HepG2 (cell line): ENCODE results near the gene NAP1L1. TPM values are rescaled to one million over a fixed set of nuclear protein-coding genes. Genes with fewer than 3 reads are reported as not detected.

Experiments used
- ARNT ChIP-seq: fragments of 450-650 bp; IDR thresholded peaks from 2 replicates; pipeline ENCODE4 v1.6.1; 2017
- CEBPB ChIP-seq: IDR thresholded peaks from 2 replicates; pipeline ENCODE4 v1.6.1; 2011; ENCODE audit warnings: low read depth, low read length, improper control_type of control experiment, borderline replicate concordance
- HNRNPLL ChIP-seq: fragments of 200-400 bp; formaldehyde crosslinking; IDR thresholded peaks from 2 replicates; pipeline ENCODE4 v1.6.1; 2017; ENCODE audit warnings: mild to moderate bottlenecking, low read depth, low read length; ENCODE audit not compliant: poor library complexity, severe bottlenecking
- PAXIP1 ChIP-seq: sonication (generic); formaldehyde crosslinking; conservative IDR thresholded peaks from 2 replicates; pipeline ENCODE4 v1.4.0; 2020; ENCODE audit warnings: mild to moderate bottlenecking, missing genetic modification reagents, moderate library complexity
- PHF20 ChIP-seq: sonication (generic); formaldehyde crosslinking; IDR thresholded peaks from 2 replicates; pipeline ENCODE4 v1.5.0; 2020; ENCODE audit warnings: mild to moderate bottlenecking, missing genetic modification reagents
- SETDB1 ChIP-seq: sonication (generic); formaldehyde crosslinking; IDR thresholded peaks from 2 replicates; pipeline ENCODE4 v1.5.1; 2020; ENCODE audit warnings: missing genetic modification reagents, mild to moderate bottlenecking, borderline replicate concordance
- XBP1 ChIP-seq: sonication (generic); formaldehyde crosslinking; IDR thresholded peaks from 2 replicates; pipeline ENCODE4 v1.5.0; 2020; ENCODE audit warnings: missing genetic modification reagents
- ZNF142 ChIP-seq: sonication (generic); formaldehyde crosslinking; IDR thresholded peaks from 2 replicates; pipeline ENCODE4 v1.4.0; 2020; ENCODE audit warnings: missing genetic modification reagents
- ZNF180 ChIP-seq: sonication (generic); formaldehyde crosslinking; IDR thresholded peaks from 2 replicates; pipeline ENCODE4 v1.4.0; 2020; ENCODE audit warnings: low read depth, missing genetic modification reagents, borderline replicate concordance
- ZNF335 ChIP-seq: sonication (generic); formaldehyde crosslinking; IDR thresholded peaks from 2 replicates; pipeline ENCODE4 v1.4.0; 2020; ENCODE audit warnings: missing genetic modification reagents
- ZNF354B ChIP-seq: sonication (generic); formaldehyde crosslinking; IDR thresholded peaks from 2 replicates; pipeline ENCODE4 v1.8.0; 2022; ENCODE audit warnings: mild to moderate bottlenecking, missing genetic modification reagents
- ZNF431 ChIP-seq: sonication (generic); formaldehyde crosslinking; IDR thresholded peaks from 2 replicates; pipeline ENCODE4 v1.9.0; 2022; ENCODE audit warnings: missing genetic modification reagents, low read depth, mild to moderate bottlenecking, borderline replicate concordance
- ZNF646 ChIP-seq: sonication (generic); formaldehyde crosslinking; IDR thresholded peaks from 2 replicates; pipeline ENCODE4 v1.9.0; 2021; ENCODE audit warnings: mild to moderate bottlenecking, missing genetic modification reagents
- polyA plus RNA-seq, 8 experiments: library from polyadenylated mRNA; depleted of rRNA in 3 of 8; stranded (reverse) in 7 of 8; unstranded in 1 of 8; fragments of >200 nt; fragmentation: Illumina TruSeq in 4 of 8; extraction: Trizol in 4 of 8; gene quantifications; 2 replicates each; pipeline versions ENCODE4 v1.2.1 to v1.2.3, GENCODE V29; 2011 to 2016; ENCODE audit warnings: low read depth in 4 of 8, missing spikeins in 1 of 8, mixed read lengths in 1 of 8; ENCODE audit not compliant: insufficient read depth in 1 of 8
- total RNA-seq, 5 experiments: library from RNA; depleted of rRNA; stranded (reverse); fragments of >200 nt; fragmentation: Illumina TruSeq; extraction: Trizol; gene quantifications; 2 replicates each; pipeline ENCODE4 v1.2.3, GENCODE V29; 2016; ENCODE audit warnings: low read depth in 1 of 5

The NAP1L1 gene
- total and polyA plus RNA-seq, 2 of the 13 experiments (the other 11 are each of a cell fraction or from before 2014, with no cell fraction given), result 207 to 309 TPM

GRCh38 chr12:76026643-76027063 is 57.8 kb downstream of the NAP1L1 start (continued):
- TF ChIP-seq ZNF142 (no peak), ZNF431 (CRISPR knock-in tag) (no peak), PAXIP1 (peak; percentile 27; the same call in 1 of the 2 replicates), ZNF335 (CRISPR knock-in tag) (no peak; the same call in 1 of the 2 replicates), XBP1 (CRISPR knock-in tag) (no peak), HNRNPLL (no peak), SETDB1 (no peak), ARNT (no peak), ZNF180 (no peak), CEBPB (no peak), ZNF646 (CRISPR knock-in tag) (no peak), ZNF354B (CRISPR knock-in tag) (no peak), PHF20 (no peak)
